A549 (cell line): ENCODE results near the gene ADCY1. TPM values are rescaled to one million over a fixed set of nuclear protein-coding genes. Genes with fewer than 3 reads are reported as not detected.

Source experiments
- ATAC-seq, 2 experiments: fragments of 200-7000 bp in 1 of 2; fragments of >200 bp in 1 of 2; cut with Nextera tagmentation in 1 of 2; cut with Tn5 transposase in 1 of 2; 3 replicates each; pipeline versions ENCODE4 v1.8.0 to v1.9.1; 2018 to 2020; ENCODE audit warnings: mild to moderate bottlenecking in 1 of 2, moderate library complexity in 1 of 2
- CTCF ChIA-PET: fragments of 300-600 bp; sonication (Branson Sonifier 250); formaldehyde crosslinking; extraction: SDS; loops from one replicate; lab custom pipeline; 2021; ENCODE audit warnings: antibody characterized with exemption, inconsistent platforms; lab: Yijun Ruan, JAX
- POLR2A ChIA-PET: fragments of 350-600 bp; formaldehyde crosslinking; extraction: SDS; loops from one replicate; lab custom pipeline; 2021; ENCODE audit warnings: antibody characterized with exemption, inconsistent platforms; lab: Yijun Ruan, JAX
- DNase-seq, 2 experiments: peaks; one replicate each; pipeline versions ENCODE4 v3.0.0 to v3.0.0-alpha.2; 2011 to 2016; ENCODE audit warnings: low read depth in 1 of 2, low spot score in 1 of 2
- FAIRE-seq: peaks from 2 replicates; lab custom pipeline; 2011; peaks lifted over from hg19 to GRCh38; lab: Jason Lieb, UNC
- H3K27ac ChIP-seq, 2 experiments: fragments of >200 bp; sonication (Bioruptor Twin); formaldehyde crosslinking; 3 replicates each; pipeline ENCODE4 v1.5.1; 2016 to 2017
- H3K4me1 ChIP-seq: fragments of >200 bp; sonication (Bioruptor Twin); formaldehyde crosslinking; 3 replicates; pipeline ENCODE4 v1.6.1; 2016
- H3K4me2 ChIP-seq: fragments of >200 bp; sonication (Bioruptor Twin); formaldehyde crosslinking; 3 replicates; pipeline ENCODE4 v1.6.1; 2016
- H3K4me3 ChIP-seq: fragments of >200 bp; sonication (Bioruptor Twin); formaldehyde crosslinking; 3 replicates; pipeline ENCODE4 v1.5.1; 2016
- H3K9me3 ChIP-seq: fragments of >200 bp; sonication (Bioruptor Twin); formaldehyde crosslinking; 3 replicates; pipeline ENCODE4 v1.6.1; 2016
- BHLHE40 ChIP-seq: IDR thresholded peaks from 2 replicates; pipeline ENCODE4 v1.6.1; 2012; ENCODE audit warnings: low read depth, low read length, inconsistent platforms
- CBX2 ChIP-seq: fragments of 200-600 bp; sonication (generic); IDR thresholded peaks from 2 replicates; pipeline ENCODE4 v1.6.1; 2016; ENCODE audit warnings: low read depth, mild to moderate bottlenecking, borderline replicate concordance
- CBX8 ChIP-seq: fragments of 200-600 bp; sonication (generic); IDR thresholded peaks from 2 replicates; pipeline ENCODE4 v1.6.1; 2016
- CEBPB ChIP-seq, 2 experiments: fragments of >200 bp in 1 of 2; sonication (Bioruptor Twin) in 1 of 2; formaldehyde crosslinking in 1 of 2; IDR thresholded peaks; 2 replicates each; pipeline ENCODE4 v1.6.1; 2012 to 2016
- CHD4 ChIP-seq: fragments of 200-600 bp; sonication (generic); IDR thresholded peaks from 2 replicates; pipeline ENCODE4 v1.6.1; 2016; ENCODE audit warnings: antibody characterized with exemption, mild to moderate bottlenecking, borderline replicate concordance
- EHF ChIP-seq: fragments of 250-450 bp; sonication (Bioruptor Pico); IDR thresholded peaks from 2 replicates; pipeline ENCODE4 v1.5.0; 2020; ENCODE audit warnings: mild to moderate bottlenecking
- EHMT2 ChIP-seq: fragments of 200-600 bp; sonication (generic); IDR thresholded peaks from 2 replicates; pipeline ENCODE4 v1.6.1; 2016; ENCODE audit warnings: antibody characterized with exemption, low read depth, mild to moderate bottlenecking, moderate library complexity
- ELK1 ChIP-seq: fragments of 150-350 bp; IDR thresholded peaks from 2 replicates; pipeline ENCODE4 v1.6.1; 2014; ENCODE audit warnings: low read depth, mild to moderate bottlenecking, low read length
- FOSB ChIP-seq: fragments of 250-450 bp; sonication (Bioruptor Pico); IDR thresholded peaks from 2 replicates; pipeline ENCODE4 v1.5.0; 2020; ENCODE audit warnings: mild to moderate bottlenecking, moderate library complexity
- GATA3 ChIP-seq: IDR thresholded peaks from 2 replicates; pipeline ENCODE4 v1.6.1; 2012; ENCODE audit warnings: borderline replicate concordance
- HMGXB4 ChIP-seq: fragments of 250-450 bp; sonication (Bioruptor Pico); IDR thresholded peaks from 2 replicates; pipeline ENCODE4 v1.5.0; 2021; ENCODE audit warnings: mild to moderate bottlenecking, moderate library complexity, borderline replicate concordance
- HOXB13 ChIP-seq: fragments of 250-450 bp; sonication (Bioruptor Pico); IDR thresholded peaks from 2 replicates; pipeline ENCODE4 v1.5.0; 2020; ENCODE audit warnings: low read depth, mild to moderate bottlenecking, moderate library complexity
- HOXB5 ChIP-seq: fragments of 250-450 bp; sonication (Bioruptor Pico); IDR thresholded peaks from 2 replicates; pipeline ENCODE4 v1.5.0; 2020; ENCODE audit warnings: mild to moderate bottlenecking, moderate library complexity
- JUN ChIP-seq, 2 experiments: fragments of >200 bp; sonication (Bioruptor Twin); formaldehyde crosslinking; IDR thresholded peaks; 2 replicates in 1 of 2; 3 replicates in 1 of 2; pipeline ENCODE4 v1.6.1; 2016 to 2017
- JUNB ChIP-seq: fragments of >200 bp; sonication (Bioruptor Twin); formaldehyde crosslinking; IDR thresholded peaks from 2 replicates; pipeline ENCODE4 v1.6.1; 2016
- KDM1A ChIP-seq: fragments of 200-600 bp; sonication (generic); IDR thresholded peaks from 2 replicates; pipeline ENCODE4 v1.6.1; 2016; ENCODE audit warnings: low read depth, mild to moderate bottlenecking
- MAFK ChIP-seq: fragments of 450-650 bp; IDR thresholded peaks from 2 replicates; pipeline ENCODE4 v1.6.1; 2014; ENCODE audit not compliant: partially characterized antibody
- MAZ ChIP-seq: fragments of 150-350 bp; IDR thresholded peaks from 2 replicates; pipeline ENCODE4 v1.6.1; 2014; ENCODE audit warnings: antibody characterized with exemption, low read depth, low read length, borderline replicate concordance
- NPAS2 ChIP-seq: fragments of 250-450 bp; sonication (Bioruptor Pico); IDR thresholded peaks from 2 replicates; pipeline ENCODE4 v1.8.0; 2022; ENCODE audit warnings: mild to moderate bottlenecking, moderate library complexity, borderline replicate concordance
- NR3C1 ChIP-seq: fragments of >200 bp; sonication (Bioruptor Twin); formaldehyde crosslinking; IDR thresholded peaks from 3 replicates; pipeline ENCODE4 v1.6.1; 2017
- POLR2AphosphoS2 ChIP-seq: conservative IDR thresholded peaks from 2 replicates; pipeline ENCODE4 v1.6.1; 2012; ENCODE audit warnings: low read length, improper control_type of control experiment, inconsistent platforms
- RAD21 ChIP-seq, 2 experiments: fragments of >200 bp in 1 of 2; sonication (Bioruptor Twin) in 1 of 2; formaldehyde crosslinking in 1 of 2; IDR thresholded peaks in 1 of 2; conservative IDR thresholded peaks in 1 of 2; 2 replicates in 1 of 2; 3 replicates in 1 of 2; pipeline ENCODE4 v1.6.1; 2012 to 2018; ENCODE audit warnings: inconsistent platforms in 1 of 2
- RFX5 ChIP-seq: fragments of 450-650 bp; IDR thresholded peaks from 2 replicates; pipeline ENCODE4 v1.7.1; 2014; ENCODE audit warnings: antibody characterized with exemption, mild to moderate bottlenecking, moderate library complexity
- TFCP2L1 ChIP-seq: fragments of 250-450 bp; sonication (Bioruptor Pico); IDR thresholded peaks from 2 replicates; pipeline ENCODE4 v1.5.0; 2021; ENCODE audit warnings: mild to moderate bottlenecking
- ZFP36 ChIP-seq: fragments of 450-650 bp; IDR thresholded peaks from 2 replicates; pipeline ENCODE4 v1.6.1; 2014; ENCODE audit warnings: borderline replicate concordance; ENCODE audit not compliant: partially characterized antibody
- WGBS: methylation state at CpG from one replicate; pipeline ENCODE4 v1.1.6; 2017; ENCODE audit errors: missing lambda C conversion rate; 5-methylcytosine and 5-hydroxymethylcytosine counted together
- polyA plus RNA-seq, 4 experiments: library from polyadenylated mRNA; depleted of rRNA in 3 of 4; stranded (reverse); fragments of >200 nt; fragmentation: RNase III in 1 of 4; extraction: RNeasy Plus Mini Kit Qiagen cat#74134 plus additional on column Dnase treatment in 1 of 4; gene quantifications; 2 replicates in 3 of 4; 3 replicates in 1 of 4; pipeline ENCODE4 v1.2.3, GENCODE V29; 2011 to 2017

The ADCY1 gene
- polyA plus RNA-seq, 2 of the 4 experiments (the other 2 are of a cell fraction), result 1.3 to 1.7 TPM

GRCh38 chr7:45623157-45623556 lies 49.0 kb downstream of the ADCY1 start:
- ATAC-seq, result no peak
- ChIA-PET POLR2A (no interaction called here), CTCF (no interaction called here)
- H3K4me1 ChIP-seq, result no peaks in the 10 kb centered on the region
- TF ChIP-seq HMGXB4 (CRISPR knock-in tag) (no peak), POLR2AphosphoS2 (no peak), CBX2 (no peak), TFCP2L1 (CRISPR knock-in tag) (no peak), EHMT2 (no peak), MAFK (no peak)
- WGBS, result 29% methylated on average over 6 of the region's 7 CpGs
- no peak for FAIRE-seq
- no peak overlapping the region for H3K4me3 ChIP-seq
- no peaks in the 10 kb centered on the region for H3K9me3 ChIP-seq
- DNase-seq, result no peak
- H3K27ac ChIP-seq, result no peak overlapping the region
- H3K4me2 ChIP-seq, result no peak overlapping the region

- H3K27ac ChIP-seq, result no peak overlapping the region
- TF ChIP-seq CHD4 (no peak), JUNB (no peak), RAD21 (conservative IDR thresholded peaks at IDR 0.05 in 1 of 2, IDR thresholded peaks at IDR 0.05 in 1 of 2) (no peak)
- TF ChIP-seq, all 56 proteins: peak for 0
- ATAC-seq (no peak), FAIRE-seq (no peak), DNase-seq (no peak)
- ChIA-PET POLR2A (no interaction called here), CTCF (interaction anchor here (0.6 kb wide), 1 partner anchor 47 kb away, joined by 3 read pairs; no protein-coding TSS in a partner anchor)
- H3K4me1 ChIP-seq, result no peaks in the 10 kb centered on the region
- WGBS, result 11% methylated on average over 9 of the region's 9 CpGs
- H3K4me2 ChIP-seq, result no peak overlapping the region
- H3K4me3 ChIP-seq, result no peak overlapping the region
- no peaks in the 10 kb centered on the region for H3K9me3 ChIP-seq
Measured at GRCh38 chr7:45623740-45624391, 49.7 kb downstream of the ADCY1 start.

- ATAC-seq, result no peak
- DNase-seq, result no peak
- Histone ChIP-seq H3K4me1 (no peaks in the 10 kb centered on the region), H3K4me3 (no peak overlapping the region), H3K27ac (no peak overlapping the region), H3K4me2 (no peak overlapping the region), H3K9me3 (no peaks in the 10 kb centered on the region)
- POLR2A ChIA-PET, result no interaction called here
- FAIRE-seq, result no peak
- CTCF ChIA-PET, result no interaction called here
- TF ChIP-seq ZFP36, result no peak
- TF ChIP-seq MAFK, result no peak
- TF ChIP-seq ELK1, result no peak
- TF ChIP-seq NR3C1, result no peak
- no peak for TF ChIP-seq HOXB5 (CRISPR knock-in tag)
- no peak for TF ChIP-seq CBX8
- TF ChIP-seq JUNB, result no peak
- no peak for TF ChIP-seq BHLHE40
- TF ChIP-seq GATA3, result no peak
- TF ChIP-seq NPAS2, result no peak
- TF ChIP-seq KDM1A, result no peak
- TF ChIP-seq MAZ, result no peak
- TF ChIP-seq HOXB13 (CRISPR knock-in tag), result no peak
- no peak for TF ChIP-seq CEBPB (IDR thresholded peaks at IDR 0.05)
- TF ChIP-seq FOSB, result no peak
- no peak for TF ChIP-seq TFCP2L1 (CRISPR knock-in tag)
- TF ChIP-seq JUN (IDR thresholded peaks at IDR 0.05), result no peak
- TF ChIP-seq EHF (CRISPR knock-in tag), result no peak
- no peak for TF ChIP-seq RFX5
Measured at GRCh38 chr7:45624392-45624760, 50.2 kb downstream of the ADCY1 start.
